Right lobe of liver (tissue), 6 donors: Measurements from ENCODE around the gene PIMREG. TPM values are rescaled to one million over a fixed set of nuclear protein-coding genes. Genes with fewer than 3 reads are reported as not detected.
"Not testable (repeated sequence)": the region's sequence is repeated elsewhere in the genome, so short reads cannot be mapped to it uniquely, and the experiment has no call there.

Source experiments
- ATAC-seq, 4 donors: fragments of 200-7000 bp; cut with Tn5 transposase; one replicate each; pipeline ENCODE4 v1.9.1; 2020; ENCODE audit warnings: mild to moderate bottlenecking in 4 of 4, moderate library complexity in 4 of 4
- DNase-seq, 3 donors: peaks; one replicate each; pipeline ENCODE4 v3.0.0-alpha.2; 2020
- H3K27ac ChIP-seq, 3 donors: fragments of 200-600 bp; one replicate each; pipeline ENCODE4 v1.8.0; 2022
- H3K27me3 ChIP-seq, 2 donors: fragments of 200-600 bp; one replicate each; pipeline ENCODE4 v1.8.0; 2022
- H3K36me3 ChIP-seq, 4 donors: fragments of 200-600 bp; sonication (generic) in 1 of 4; one replicate each; pipeline versions ENCODE4 v1.5.1 to v1.8.0; 2017 to 2022; ENCODE audit warnings: control low read depth in 1 of 4
- H3K4me1 ChIP-seq, 4 donors: fragments of 200-600 bp; sonication (generic) in 1 of 4; one replicate each; pipeline versions ENCODE4 v1.5.1 to v1.8.0; 2017 to 2022; ENCODE audit warnings: control low read depth in 1 of 4
- H3K4me3 ChIP-seq, 3 donors: fragments of 200-600 bp; one replicate each; pipeline ENCODE4 v1.8.0; 2022
- H3K9me3 ChIP-seq, 4 donors: fragments of 200-600 bp; sonication (generic) in 1 of 4; one replicate each; pipeline versions ENCODE4 v1.5.1 to v1.8.0; 2017 to 2022; ENCODE audit warnings: control low read depth in 1 of 4
- CTCF ChIP-seq, 4 donors: fragments of 200-600 bp in 3 of 4; fragments of 450-650 bp in 1 of 4; IDR thresholded peaks; one replicate each; pipeline versions ENCODE4 v1.5.1 to v1.8.0; 2016 to 2022; ENCODE audit warnings: antibody characterized with exemption in 4 of 4, mild to moderate bottlenecking in 2 of 4
- POLR2A ChIP-seq: fragments of 450-650 bp; IDR thresholded peaks from one replicate; pipeline ENCODE4 v1.6.1; 2017; ENCODE audit warnings: antibody characterized with exemption, mild to moderate bottlenecking
- WGBS: methylation state at CpG from one replicate; pipeline ENCODE4 v1.1.6; 2018; ENCODE audit warnings: low coverage, low lambda C conversion rate; ENCODE audit not compliant: insufficient coverage; ENCODE audit errors: missing lambda C conversion rate; 5-methylcytosine and 5-hydroxymethylcytosine counted together
- intact Hi-C, 2 donors: fragments of 100-400 bp; cut with DNase I; formaldehyde crosslinking; loops; one replicate each; pipeline versions ENCODE4 v1.11.2 to v1.14.1; 2022
- total RNA-seq, 6 experiments: library from RNA; depleted of rRNA in 2 of 6; stranded (reverse); fragments of >200 nt in 2 of 6; fragmentation: NEBNext Ultra II Directional in 3 of 6; extraction: Animal tissue kit (Norgen Biotek cat#: 25700) in 3 of 6; gene quantifications; one replicate each; pipeline versions ENCODE4 v1.1.0 to v1.2.4, GENCODE V29; 2016 to 2023
- donor health status: DM: no; HTN: yes; CAD: no.
- donor health status: DM: no; HTN: no; CAD: no.
- donor health status: DM: no; HTN: no; CAD: no.
- donor health status: DM: no; HTN: yes; CAD: no.
- donor health status: DM: no; HTN: yes; CAD: no.

PIMREG gene
- total RNA-seq, 6 experiments from 2014 or later = 0.18 to 0.37 TPM; not detected in 4

DNA sequence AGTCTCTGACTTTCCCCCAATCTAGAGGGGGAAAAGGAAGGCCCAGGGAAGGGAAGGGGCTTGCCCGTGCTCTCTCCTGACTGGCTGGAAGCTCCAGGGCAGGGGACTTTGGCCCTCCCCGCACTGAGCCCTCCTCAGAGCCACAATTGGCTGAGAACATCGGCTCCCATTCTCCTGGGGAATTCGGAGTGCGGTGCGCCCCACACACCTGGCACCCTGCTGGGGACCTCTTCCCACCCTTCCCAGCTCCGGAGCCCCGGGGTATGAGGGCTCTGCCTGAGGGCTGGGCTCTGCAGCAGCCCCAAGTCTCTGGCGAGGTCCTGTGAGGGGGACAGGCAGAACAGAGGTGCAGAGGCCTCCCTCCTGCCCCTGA, 36.0 kb downstream of the PIMREG start:
- WGBS = 33% methylated on average over 1 of the region's 9 CpGs
- H3K27me3 ChIP-seq = no peaks in the 10 kb centered on the region
- H3K4me3 ChIP-seq = no peak overlapping the region
- peak in 2 of 4 donors; percentile 15 to 23 for ATAC-seq
- H3K9me3 ChIP-seq = no peaks in the 10 kb centered on the region
- H3K4me1 ChIP-seq = no peaks in the 10 kb centered on the region
- TF ChIP-seq POLR2A = no peak
- no peak for TF ChIP-seq CTCF (IDR thresholded peaks at IDR 0.05)
- H3K36me3 ChIP-seq = no peaks in the 10 kb centered on the region
- no peak for DNase-seq
- intact Hi-C loops = no loop called here
- no peak overlapping the region for H3K27ac ChIP-seq

GRCh38 chr17:6482105-6482455, 37.8 kb downstream of the PIMREG start:
- no peak for TF ChIP-seq CTCF (IDR thresholded peaks at IDR 0.05)
- no peak for TF ChIP-seq POLR2A
- no peak for DNase-seq
- no peak overlapping the region for H3K27ac ChIP-seq
- no peak for ATAC-seq
- H3K9me3 ChIP-seq = no peaks in the 10 kb centered on the region
- H3K4me1 ChIP-seq = no peaks in the 10 kb centered on the region
- no peaks in the 10 kb centered on the region for H3K27me3 ChIP-seq
- H3K4me3 ChIP-seq = no peak overlapping the region
- intact Hi-C loops = no loop called here
- H3K36me3 ChIP-seq = no peaks in the 10 kb centered on the region
- 89% methylated on average over 6 of the region's 6 CpGs for WGBS

- H3K27ac ChIP-seq, H3K27me3 ChIP-seq, H3K9me3 ChIP-seq, DNase-seq, H3K36me3 ChIP-seq, H3K4me1 ChIP-seq, H3K4me3 ChIP-seq, ATAC-seq, intact Hi-C loops: not testable (repeated sequence)
- WGBS = 74% methylated on average over 9 of the region's 10 CpGs
These were observed 38.5 kb downstream of the PIMREG start for GRCh38 chr17:6482796-6483195.

- intact Hi-C loops = no loop called here
- ATAC-seq = no peak
- no peaks in the 10 kb centered on the region for H3K4me1 ChIP-seq
- WGBS = 90% methylated on average over 2 of the region's 16 CpGs
- TF ChIP-seq CTCF (IDR thresholded peaks at IDR 0.05) = no peak
- TF ChIP-seq POLR2A = no peak
- no peaks in the 10 kb centered on the region for H3K9me3 ChIP-seq
- H3K4me3 ChIP-seq = no peak overlapping the region
- DNase-seq = no peak
- H3K27me3 ChIP-seq = no peaks in the 10 kb centered on the region
- H3K27ac ChIP-seq = no peak overlapping the region
- H3K36me3 ChIP-seq = no peaks in the 10 kb centered on the region
These were observed 39.3 kb downstream of the PIMREG start for GRCh38 chr17:6483507-6483906.

- WGBS = 65% methylated on average over 3 of the region's 5 CpGs
- DNase-seq (no peak), ATAC-seq (no peak)
- TF ChIP-seq POLR2A (no peak), CTCF (IDR thresholded peaks at IDR 0.05) (no peak)
- Histone ChIP-seq H3K27me3 (no peaks in the 10 kb centered on the region), H3K36me3 (no peaks in the 10 kb centered on the region), H3K27ac (no peak overlapping the region), H3K4me1 (no peaks in the 10 kb centered on the region), H3K9me3 (no peaks in the 10 kb centered on the region), H3K4me3 (no peak overlapping the region)
- intact Hi-C loops = no loop called here
These were observed 41.6 kb downstream of the PIMREG start for GRCh38 chr17:6485646-6486412.
